Mucosa of rectum (tissue), 2 donors: ENCODE results near the gene SCYL1.

Experiments used
- H3K27ac ChIP-seq, 2 donors: one replicate each; pipeline ENCODE4 v1.7.0; 2013; ENCODE audit warnings: inconsistent platforms in 2 of 2, low read depth in 2 of 2, low read length in 2 of 2
- H3K27me3 ChIP-seq, 2 donors: one replicate each; pipeline ENCODE4 v1.7.0; 2013; ENCODE audit warnings: low read length in 2 of 2; ENCODE audit not compliant: control insufficient read depth in 2 of 2, insufficient read depth in 2 of 2
- H3K36me3 ChIP-seq, 2 donors: one replicate each; pipeline ENCODE4 v1.7.0; 2013; ENCODE audit warnings: low read length in 2 of 2; ENCODE audit not compliant: control insufficient read depth in 2 of 2, insufficient read depth in 2 of 2
- H3K4me1 ChIP-seq, 2 donors: one replicate each; pipeline ENCODE4 v1.7.0; 2013; ENCODE audit warnings: low read length in 2 of 2, mild to moderate bottlenecking in 1 of 2; ENCODE audit not compliant: control insufficient read depth in 2 of 2, insufficient read depth in 2 of 2
- H3K4me3 ChIP-seq, 2 donors: one replicate each; pipeline ENCODE4 v1.7.0; 2013; ENCODE audit warnings: low read length in 2 of 2
- H3K9ac ChIP-seq, 2 donors: one replicate each; pipeline ENCODE4 v1.7.0; 2013; ENCODE audit warnings: low read length in 2 of 2, low read depth in 1 of 2, mild to moderate bottlenecking in 1 of 2
- H3K9me3 ChIP-seq, 2 donors: one replicate each; pipeline ENCODE4 v1.7.0; 2013; ENCODE audit warnings: low read length in 2 of 2; ENCODE audit not compliant: control insufficient read depth in 2 of 2
- donor health status: healthy.
- donor health status: Normal muscosa, but diverticular disease.

Gene SCYL1

GRCh38 chr11:65537296-65537597 lies 12.4 kb downstream of the SCYL1 start:
- Histone ChIP-seq H3K4me1 (peaks cover 16 to 19% of the 10 kb centered on the region in 2 donors), H3K27ac (no peak overlapping the region), H3K4me3 (no peak overlapping the region), H3K36me3 (peaks cover 34 to 43% of the 10 kb centered on the region in 2 donors), H3K27me3 (no peaks in the 10 kb centered on the region), H3K9me3 (no peaks in the 10 kb centered on the region), H3K9ac (no peak overlapping the region)

DNA sequence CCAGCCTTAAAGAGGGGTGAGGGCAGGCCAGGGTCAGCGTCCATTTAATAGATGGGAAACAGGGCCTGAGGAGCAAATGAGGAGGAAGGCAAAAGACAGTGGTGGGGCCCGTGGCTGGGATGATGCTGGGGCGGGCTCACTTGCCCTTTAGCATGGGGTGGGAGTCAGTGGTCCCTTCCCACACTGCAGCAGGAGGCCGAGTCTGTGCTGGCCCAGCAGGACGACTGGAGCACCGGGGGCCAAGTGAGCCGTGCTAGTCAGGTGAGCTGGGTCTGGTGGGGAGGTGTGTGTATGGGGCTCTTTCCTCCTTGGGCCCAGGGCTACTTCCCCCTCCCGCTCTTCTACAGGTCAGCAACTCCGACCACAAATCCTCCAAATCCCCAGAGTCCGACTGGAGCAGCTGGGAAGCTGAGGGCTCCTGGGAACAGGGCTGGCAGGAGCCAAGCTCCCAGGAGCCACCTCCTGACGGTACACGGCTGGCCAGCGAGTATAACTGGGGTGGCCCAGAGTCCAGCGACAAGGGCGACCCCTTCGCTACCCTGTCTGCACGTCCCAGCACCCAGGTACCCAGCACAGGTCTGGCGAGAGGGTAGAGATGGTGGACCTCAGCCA lies 12.8 kb downstream of the SCYL1 start:
- H3K4me1 ChIP-seq, result peaks cover 16 to 19% of the 10 kb centered on the region in 2 donors
- H3K27me3 ChIP-seq, result no peaks in the 10 kb centered on the region
- no peaks in the 10 kb centered on the region for H3K9me3 ChIP-seq
- no peak overlapping the region for H3K27ac ChIP-seq
- no peak overlapping the region for H3K4me3 ChIP-seq
- no peak overlapping the region for H3K9ac ChIP-seq
- H3K36me3 ChIP-seq, result peaks cover 30 to 42% of the 10 kb centered on the region in 2 donors

- Histone ChIP-seq H3K36me3 (peaks cover 25 to 40% of the 10 kb centered on the region in 2 donors), H3K27ac (no peak overlapping the region)
Observed at GRCh38 chr11:65538232-65538914, 13.5 kb downstream of the SCYL1 start.

GRCh38 chr11:65538915-65539743 lies 14.2 kb downstream of the SCYL1 start:
- Histone ChIP-seq H3K36me3 (peaks cover 23 to 38% of the 10 kb centered on the region in 2 donors), H3K4me3 (peak overlapping the region in 1 of 2 donors; percentile 89), H3K9ac (peak overlapping the region in 1 of 2 donors; percentile 11), H3K27me3 (no peaks in the 10 kb centered on the region), H3K9me3 (no peaks in the 10 kb centered on the region), H3K4me1 (peaks cover 16 to 19% of the 10 kb centered on the region in 2 donors), H3K27ac (peak overlapping the region; percentile 88 to 93)

More at GRCh38 chr11:65538232-65538914, 13.5 kb downstream of the SCYL1 start:
- Histone ChIP-seq H3K4me3 (no peak overlapping the region), H3K9ac (no peak overlapping the region), H3K27me3 (no peaks in the 10 kb centered on the region), H3K4me1 (peaks cover 16 to 19% of the 10 kb centered on the region in 2 donors), H3K9me3 (no peaks in the 10 kb centered on the region)

- H3K9me3 ChIP-seq, result no peaks in the 10 kb centered on the region
- H3K27ac ChIP-seq, result peak overlapping the region; percentile 88 to 93
- peaks cover 16 to 19% of the 10 kb centered on the region in 2 donors for H3K4me1 ChIP-seq
- no peaks in the 10 kb centered on the region for H3K27me3 ChIP-seq
- peaks cover 18 to 38% of the 10 kb centered on the region in 2 donors for H3K36me3 ChIP-seq
- H3K4me3 ChIP-seq, result peak overlapping the region; percentile 89
- H3K9ac ChIP-seq, result peak overlapping the region; percentile 73 to 77
Observed at GRCh38 chr11:65539744-65540289, 14.9 kb downstream of the SCYL1 start.

- Histone ChIP-seq H3K4me3 (peak overlapping the region; percentile 89), H3K27ac (peak overlapping the region; percentile 88 to 93), H3K9ac (peak overlapping the region; percentile 73 to 77), H3K36me3 (peaks cover 16 to 31% of the 10 kb centered on the region in 2 donors), H3K27me3 (no peaks in the 10 kb centered on the region), H3K9me3 (no peaks in the 10 kb centered on the region), H3K4me1 (peaks cover 17 to 19% of the 10 kb centered on the region in 2 donors)
Observed at GRCh38 chr11:65540290-65541092, 15.6 kb downstream of the SCYL1 start.

DNA sequence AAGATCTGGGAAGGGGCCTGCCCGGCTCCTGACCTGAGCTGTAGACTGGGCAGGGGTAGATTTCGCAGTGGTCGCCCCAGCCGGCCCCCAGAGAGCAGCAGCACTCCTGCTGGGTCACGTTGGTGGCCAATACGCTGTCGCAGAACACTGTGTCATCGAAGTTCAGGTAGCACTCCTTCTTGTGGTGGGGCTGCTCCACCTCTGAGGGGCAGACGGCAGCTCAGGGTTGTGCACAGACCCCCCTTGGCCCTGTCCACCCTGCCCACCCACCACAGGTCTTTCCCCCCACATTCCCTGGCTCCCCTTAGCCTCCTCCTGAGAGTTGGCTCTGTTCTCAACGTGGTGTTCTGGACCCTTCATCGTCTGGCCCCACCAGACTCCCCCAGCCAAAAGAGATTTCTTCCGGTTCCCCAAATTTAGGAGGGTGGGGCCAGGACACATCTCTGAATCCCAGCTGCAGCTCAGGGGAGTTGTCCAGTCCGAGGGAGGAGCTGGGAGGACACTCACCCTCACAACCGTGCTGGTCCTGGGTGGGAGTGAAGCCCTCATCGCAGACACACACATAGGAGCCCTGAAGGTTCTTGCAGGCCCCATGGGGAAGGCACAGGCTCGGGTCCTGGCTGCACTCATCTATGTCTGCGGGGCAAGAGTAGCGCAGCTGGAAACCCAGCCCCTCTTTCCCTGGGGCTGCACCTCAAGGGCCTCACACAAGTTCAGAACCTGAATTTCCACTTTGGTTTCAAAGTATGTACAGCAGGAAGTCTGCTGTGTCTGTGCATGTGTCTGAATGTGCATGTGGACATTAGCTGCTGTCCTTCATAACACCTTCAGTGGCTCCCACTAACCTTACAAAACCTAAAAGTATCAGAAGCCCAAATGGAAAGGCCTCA lies 16.5 kb downstream of the SCYL1 start:
- Histone ChIP-seq H3K9ac (peak overlapping the region; percentile 49 to 68), H3K9me3 (no peaks in the 10 kb centered on the region), H3K27me3 (no peaks in the 10 kb centered on the region), H3K4me1 (peaks cover 19 to 23% of the 10 kb centered on the region in 2 donors), H3K36me3 (peaks cover 13 to 24% of the 10 kb centered on the region in 2 donors), H3K27ac (peak overlapping the region; percentile 88 to 93), H3K4me3 (peak overlapping the region; percentile 89)

GRCh38 chr11:65542738-65543390 lies 18.0 kb downstream of the SCYL1 start:
- peaks cover 19 to 23% of the 10 kb centered on the region in 2 donors for H3K4me1 ChIP-seq
- no peak overlapping the region for H3K27ac ChIP-seq
- no peaks in the 10 kb centered on the region for H3K9me3 ChIP-seq
- H3K27me3 ChIP-seq, result no peaks in the 10 kb centered on the region
- H3K9ac ChIP-seq, result no peak overlapping the region
- no peak overlapping the region for H3K4me3 ChIP-seq
- peaks cover 3 to 12% of the 10 kb centered on the region in 2 donors for H3K36me3 ChIP-seq
